NB4 (cell line): Measurements from ENCODE around the gene AFAP1.

ENCODE experiments used
- DNase-seq: peaks from one replicate; pipeline ENCODE4 v3.0.0; 2010; ENCODE audit warnings: low read depth
- H3K4me3 ChIP-seq: one replicate; pipeline ENCODE4 v1.5.1; 2011; ENCODE audit warnings: mild to moderate bottlenecking, low read depth, low read length, moderate library complexity
- MYC ChIP-seq: IDR thresholded peaks from 2 replicates; pipeline ENCODE4 v1.6.1; 2011; ENCODE audit warnings: low read depth, low read length
- POLR2A ChIP-seq: IDR thresholded peaks from 2 replicates; pipeline ENCODE4 v1.6.1; 2011; ENCODE audit warnings: mild to moderate bottlenecking; ENCODE audit not compliant: insufficient read length; ENCODE audit errors: extremely low read depth
- TF ChIP-seq, protein P1 (sequence below): IDR thresholded peaks from one replicate; pipeline ENCODE4 v1.5.1; 2012; ENCODE audit warnings: low read depth, low read length
- TF ChIP-seq, protein P2 (sequence below): IDR thresholded peaks from 2 replicates; pipeline ENCODE4 v1.6.1; 2011; ENCODE audit warnings: low read depth, low read length

The AFAP1 gene

DNA sequence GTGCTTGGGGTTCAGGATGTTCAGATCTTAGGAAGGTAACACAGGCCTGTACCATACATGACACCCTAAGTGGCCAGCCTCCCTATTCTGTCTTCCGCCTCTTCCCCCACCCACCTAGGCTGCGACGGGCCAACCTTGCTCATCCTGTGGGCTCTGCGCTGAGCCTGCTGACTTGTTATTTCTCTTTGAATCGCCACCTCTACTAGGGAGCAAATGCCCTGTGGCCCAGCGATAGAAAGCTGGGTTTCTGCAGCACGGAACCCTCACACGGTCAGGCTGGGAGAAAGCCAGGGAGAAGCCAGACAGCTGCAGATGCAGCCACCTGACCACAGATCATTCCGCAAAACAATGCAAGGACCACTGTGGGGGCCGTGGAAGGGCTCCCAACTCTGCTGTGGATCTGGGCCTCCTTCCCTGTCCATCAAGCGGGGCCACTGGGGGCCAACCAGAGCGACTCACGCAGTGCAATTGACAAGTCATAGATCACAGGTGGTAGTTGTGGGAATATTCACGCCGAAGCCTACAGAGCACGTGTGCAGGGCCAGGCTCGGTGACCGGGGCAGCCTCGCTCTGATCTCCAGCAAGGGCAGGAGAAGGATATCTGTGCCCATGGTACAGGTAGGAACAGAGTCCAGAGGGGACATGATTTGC lies 227.5 kb downstream of the AFAP1 start:
- H3K4me3 ChIP-seq = no peak overlapping the region
- TF ChIP-seq, protein P1, sequence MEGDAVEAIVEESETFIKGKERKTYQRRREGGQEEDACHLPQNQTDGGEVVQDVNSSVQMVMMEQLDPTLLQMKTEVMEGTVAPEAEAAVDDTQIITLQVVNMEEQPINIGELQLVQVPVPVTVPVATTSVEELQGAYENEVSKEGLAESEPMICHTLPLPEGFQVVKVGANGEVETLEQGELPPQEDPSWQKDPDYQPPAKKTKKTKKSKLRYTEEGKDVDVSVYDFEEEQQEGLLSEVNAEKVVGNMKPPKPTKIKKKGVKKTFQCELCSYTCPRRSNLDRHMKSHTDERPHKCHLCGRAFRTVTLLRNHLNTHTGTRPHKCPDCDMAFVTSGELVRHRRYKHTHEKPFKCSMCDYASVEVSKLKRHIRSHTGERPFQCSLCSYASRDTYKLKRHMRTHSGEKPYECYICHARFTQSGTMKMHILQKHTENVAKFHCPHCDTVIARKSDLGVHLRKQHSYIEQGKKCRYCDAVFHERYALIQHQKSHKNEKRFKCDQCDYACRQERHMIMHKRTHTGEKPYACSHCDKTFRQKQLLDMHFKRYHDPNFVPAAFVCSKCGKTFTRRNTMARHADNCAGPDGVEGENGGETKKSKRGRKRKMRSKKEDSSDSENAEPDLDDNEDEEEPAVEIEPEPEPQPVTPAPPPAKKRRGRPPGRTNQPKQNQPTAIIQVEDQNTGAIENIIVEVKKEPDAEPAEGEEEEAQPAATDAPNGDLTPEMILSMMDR = no peak
- TF ChIP-seq POLR2A = no peak
- TF ChIP-seq, protein P2, sequence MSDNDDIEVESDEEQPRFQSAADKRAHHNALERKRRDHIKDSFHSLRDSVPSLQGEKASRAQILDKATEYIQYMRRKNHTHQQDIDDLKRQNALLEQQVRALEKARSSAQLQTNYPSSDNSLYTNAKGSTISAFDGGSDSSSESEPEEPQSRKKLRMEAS = no peak
- no peak for DNase-seq

DNA sequence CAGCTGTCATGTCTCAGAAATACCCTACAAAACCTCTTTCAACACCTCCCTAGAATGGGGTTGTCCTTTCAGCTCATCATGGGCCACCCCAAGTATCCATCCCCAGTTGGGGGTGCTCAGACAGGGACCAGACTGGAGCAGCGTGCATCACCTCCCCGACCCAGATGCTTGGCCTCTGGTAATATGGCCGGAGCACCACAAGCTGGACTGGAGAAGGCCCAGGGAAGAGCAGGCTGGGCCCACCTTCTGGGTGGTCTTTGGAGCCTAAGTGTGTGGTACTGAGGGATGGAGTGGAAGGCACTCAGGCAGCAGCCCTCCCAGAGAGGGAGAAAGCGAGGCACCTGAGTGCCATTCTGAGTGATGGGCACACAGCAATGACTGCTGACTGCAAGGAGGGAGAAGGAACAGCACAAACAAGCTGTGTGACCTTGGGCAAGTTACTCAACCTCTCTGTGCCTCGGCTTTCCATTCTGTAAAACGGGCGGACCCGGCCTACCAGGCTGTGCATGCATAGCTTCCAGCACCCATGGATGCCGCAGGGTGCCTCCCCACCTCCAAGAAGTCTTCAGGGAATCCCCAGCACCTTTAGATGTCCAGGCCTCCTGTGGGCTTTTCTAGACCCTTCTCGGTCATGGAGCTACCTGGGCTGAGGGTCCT lies 228.2 kb downstream of the AFAP1 start:
- DNase-seq = no peak
- H3K4me3 ChIP-seq = no peak overlapping the region
- TF ChIP-seq POLR2A (no peak), MYC (no peak)
- TF ChIP-seq, protein P1 = no peak
- TF ChIP-seq, protein P2 = no peak

DNA sequence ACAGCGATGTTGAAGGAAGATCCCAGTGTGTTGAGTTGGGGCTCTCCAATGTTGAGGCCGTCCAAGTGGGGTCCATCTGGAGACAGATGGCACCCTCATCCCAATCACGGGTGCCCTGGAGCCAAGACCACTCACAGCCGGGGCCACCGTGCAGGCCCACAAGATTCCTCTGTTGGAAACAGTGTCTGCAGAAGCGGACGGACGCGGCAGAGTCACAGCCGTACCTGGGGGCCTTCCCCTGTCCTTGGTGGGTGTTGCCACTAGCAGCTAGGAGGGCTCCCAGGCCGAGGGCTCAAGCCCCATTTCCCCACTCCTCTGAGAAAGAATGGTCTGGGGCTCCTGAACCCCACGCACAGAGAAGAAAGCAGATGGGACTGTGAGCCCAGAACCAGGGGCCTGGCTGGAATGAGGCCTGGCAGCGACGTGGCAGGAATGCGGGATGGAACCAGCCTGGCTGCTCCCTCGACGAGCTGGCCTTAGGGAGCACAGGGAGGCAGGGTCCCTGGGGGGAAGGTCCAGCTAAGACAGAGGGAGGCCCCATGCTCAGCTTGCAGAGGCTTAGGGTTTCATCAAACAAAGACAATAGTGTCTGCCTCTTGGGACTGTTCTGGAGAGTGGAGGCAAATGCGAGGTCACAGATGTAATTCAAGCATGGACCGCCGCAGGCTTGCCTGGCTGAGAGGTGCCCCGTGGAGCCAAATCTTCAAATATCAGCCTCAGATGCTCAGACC lies 228.9 kb downstream of the AFAP1 start:
- DNase-seq = no peak
- TF ChIP-seq MYC (no peak), POLR2A (no peak)
- TF ChIP-seq, protein P2 = no peak
- H3K4me3 ChIP-seq = no peak overlapping the region

DNA sequence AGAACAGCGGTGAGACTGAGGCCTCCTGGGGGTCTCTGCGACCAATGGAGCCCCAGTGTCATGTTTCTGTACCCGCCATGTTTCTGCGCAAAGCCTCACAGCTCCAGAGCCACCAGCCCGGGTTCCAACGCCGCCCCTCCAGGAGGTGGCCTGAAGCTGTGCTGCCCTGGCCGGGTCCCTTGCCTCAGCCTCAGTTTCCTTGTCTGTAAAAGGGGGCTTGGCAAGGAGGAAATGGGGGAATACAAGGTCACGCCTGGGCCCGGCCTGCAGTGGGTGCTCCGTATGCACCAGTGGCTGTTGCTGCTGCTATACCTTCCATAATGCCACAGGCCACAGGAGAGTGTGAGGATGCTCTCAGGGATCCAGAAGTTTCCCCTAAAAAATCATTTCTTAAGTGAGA lies 229.5 kb downstream of the AFAP1 start:
- no peak for DNase-seq
- no peak for TF ChIP-seq POLR2A
- TF ChIP-seq, protein P1 = no peak
- TF ChIP-seq MYC = no peak
- TF ChIP-seq, protein P2 = no peak

DNA sequence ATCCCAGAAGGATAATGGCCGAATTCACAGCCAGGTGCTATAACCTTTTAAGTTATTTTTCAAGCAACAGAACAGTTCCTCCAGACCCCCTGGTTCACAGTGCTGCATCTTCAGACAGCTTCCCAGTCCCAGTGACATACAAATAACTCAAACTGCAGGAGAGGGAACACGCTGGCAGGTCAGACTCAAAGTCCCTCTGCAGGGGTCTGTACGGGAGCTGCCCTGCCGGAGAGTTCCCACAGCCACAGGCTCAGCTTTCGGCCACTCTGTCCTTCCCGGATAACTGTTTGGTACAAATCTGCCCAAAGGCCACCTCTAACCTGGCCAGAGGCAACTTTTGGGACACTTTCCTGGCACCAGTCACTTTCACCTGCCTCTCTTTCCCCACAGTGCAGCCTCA lies 230.2 kb downstream of the AFAP1 start:
- H3K4me3 ChIP-seq = no peak overlapping the region
- TF ChIP-seq, protein P2 = no peak
- TF ChIP-seq POLR2A = no peak
- TF ChIP-seq MYC = no peak
- TF ChIP-seq, protein P1 = no peak
- no peak for DNase-seq

More for the DNA sequence above, 229.5 kb downstream of the AFAP1 start:
- H3K4me3 ChIP-seq = no peak overlapping the region

DNA sequence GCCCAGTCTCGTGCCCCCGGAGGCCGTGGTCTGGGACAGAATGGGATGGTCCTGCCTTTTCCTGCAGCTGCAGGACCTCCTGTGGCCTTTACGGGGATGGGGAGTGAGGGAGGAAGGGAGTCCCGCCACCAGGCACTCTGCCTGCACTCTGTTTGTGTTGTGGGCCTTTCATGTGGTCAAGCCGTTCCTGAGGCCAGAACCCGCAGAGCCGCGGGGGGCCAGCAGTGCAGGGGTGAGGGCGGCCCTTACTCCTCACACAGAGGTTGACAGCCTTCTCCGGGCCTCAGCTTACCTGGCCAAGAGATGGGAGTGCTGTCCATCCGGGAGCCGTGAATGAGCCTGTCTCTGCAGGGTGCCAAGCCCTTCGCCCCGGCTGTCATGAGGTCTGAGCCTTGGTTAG lies 230.7 kb downstream of the AFAP1 start:
- H3K4me3 ChIP-seq = no peak overlapping the region
- DNase-seq = no peak
- TF ChIP-seq POLR2A (no peak), MYC (no peak)
- TF ChIP-seq, protein P2 = no peak
- TF ChIP-seq, protein P1 = no peak
